ENCODE data around the gene DVL2.

The DVL2 gene

DNA sequence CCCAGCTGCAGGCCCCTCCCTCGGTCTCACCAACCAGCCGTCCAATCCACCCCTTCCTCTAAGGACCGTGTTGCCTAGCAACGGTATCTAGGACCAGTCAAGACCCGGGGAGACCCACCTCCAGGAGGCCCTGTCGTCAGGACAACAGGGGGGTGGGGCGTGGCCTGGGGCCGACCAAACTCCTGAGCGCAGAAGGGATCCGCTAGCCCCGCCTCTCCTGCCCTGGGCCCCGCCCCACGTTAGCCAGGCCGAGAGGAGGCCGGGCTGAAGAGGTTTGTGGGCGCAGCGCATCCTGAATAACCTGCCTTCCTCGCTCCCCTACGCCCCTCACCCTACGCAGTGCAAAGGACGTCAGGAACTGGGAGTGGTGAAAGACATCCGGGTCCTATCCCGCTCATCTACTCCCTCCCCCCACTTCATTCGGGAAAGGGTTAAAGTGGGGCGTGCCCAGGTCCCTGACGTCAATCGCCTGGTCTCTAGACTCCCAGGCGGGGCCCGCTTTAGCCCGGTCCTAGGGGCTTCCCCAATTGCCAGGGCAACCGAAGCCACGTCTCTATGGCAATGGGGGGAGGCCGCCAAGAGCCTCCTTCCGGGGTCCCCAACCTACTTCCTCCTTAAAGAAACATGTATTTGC, 29.4 kb downstream of the DVL2 start (continued):
- no peak for TF ChIP-seq ZNF19 (tag by site-specific recombination; IDR thresholded peaks at IDR 0.05; ENCODE audit: low read depth)
- no peak for TF ChIP-seq ZNF302 (tag by site-specific recombination; IDR thresholded peaks at IDR 0.05; ENCODE audit: low read depth)
- peak; percentile 52; the same call in 1 of the 2 replicates for TF ChIP-seq KLF8 (tag by site-specific recombination; IDR thresholded peaks at IDR 0.05)
- TF ChIP-seq ZSCAN23 (tag by site-specific recombination; IDR thresholded peaks at IDR 0.05) = no peak
- no peak for TF ChIP-seq ZNF394 (tag by site-specific recombination; IDR thresholded peaks at IDR 0.05; ENCODE audit: borderline replicate concordance)
- TF ChIP-seq ZNF530 (tag by site-specific recombination; IDR thresholded peaks at IDR 0.05; ENCODE audit: low read depth) = no peak
- TF ChIP-seq ZNF544 (tag by site-specific recombination; IDR thresholded peaks at IDR 0.05) = no peak
- TF ChIP-seq ZNF510 (tag by site-specific recombination; IDR thresholded peaks at IDR 0.05; ENCODE audit: insufficient replicate concordance) = no peak
- TF ChIP-seq ZNF221 (tag by site-specific recombination; IDR thresholded peaks at IDR 0.05; ENCODE audit: borderline replicate concordance) = no peak
- no peak for TF ChIP-seq ZNF16 (tag by site-specific recombination; IDR thresholded peaks at IDR 0.05; ENCODE audit: low read depth)
- TF ChIP-seq, protein P1, sequence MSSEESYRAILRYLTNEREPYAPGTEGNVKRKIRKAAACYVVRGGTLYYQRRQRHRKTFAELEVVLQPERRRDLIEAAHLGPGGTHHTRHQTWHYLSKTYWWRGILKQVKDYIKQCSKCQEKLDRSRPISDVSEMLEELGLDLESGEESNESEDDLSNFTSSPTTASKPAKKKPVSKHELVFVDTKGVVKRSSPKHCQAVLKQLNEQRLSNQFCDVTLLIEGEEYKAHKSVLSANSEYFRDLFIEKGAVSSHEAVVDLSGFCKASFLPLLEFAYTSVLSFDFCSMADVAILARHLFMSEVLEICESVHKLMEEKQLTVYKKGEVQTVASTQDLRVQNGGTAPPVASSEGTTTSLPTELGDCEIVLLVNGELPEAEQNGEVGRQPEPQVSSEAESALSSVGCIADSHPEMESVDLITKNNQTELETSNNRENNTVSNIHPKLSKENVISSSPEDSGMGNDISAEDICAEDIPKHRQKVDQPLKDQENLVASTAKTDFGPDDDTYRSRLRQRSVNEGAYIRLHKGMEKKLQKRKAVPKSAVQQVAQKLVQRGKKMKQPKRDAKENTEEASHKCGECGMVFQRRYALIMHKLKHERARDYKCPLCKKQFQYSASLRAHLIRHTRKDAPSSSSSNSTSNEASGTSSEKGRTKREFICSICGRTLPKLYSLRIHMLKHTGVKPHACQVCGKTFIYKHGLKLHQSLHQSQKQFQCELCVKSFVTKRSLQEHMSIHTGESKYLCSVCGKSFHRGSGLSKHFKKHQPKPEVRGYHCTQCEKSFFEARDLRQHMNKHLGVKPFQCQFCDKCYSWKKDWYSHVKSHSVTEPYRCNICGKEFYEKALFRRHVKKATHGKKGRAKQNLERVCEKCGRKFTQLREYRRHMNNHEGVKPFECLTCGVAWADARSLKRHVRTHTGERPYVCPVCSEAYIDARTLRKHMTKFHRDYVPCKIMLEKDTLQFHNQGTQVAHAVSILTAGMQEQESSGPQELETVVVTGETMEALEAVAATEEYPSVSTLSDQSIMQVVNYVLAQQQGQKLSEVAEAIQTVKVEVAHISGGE (tag by site-specific recombination; conservative IDR thresholded peaks at IDR 0.05; ENCODE audit: low read depth) = no peak
- TF ChIP-seq BCL11B (tag by site-specific recombination; IDR thresholded peaks at IDR 0.05; ENCODE audit: low read depth) = no peak
- TF ChIP-seq ZNF837 (tag by site-specific recombination; IDR thresholded peaks at IDR 0.05) = no peak
- TF ChIP-seq, protein P2, sequence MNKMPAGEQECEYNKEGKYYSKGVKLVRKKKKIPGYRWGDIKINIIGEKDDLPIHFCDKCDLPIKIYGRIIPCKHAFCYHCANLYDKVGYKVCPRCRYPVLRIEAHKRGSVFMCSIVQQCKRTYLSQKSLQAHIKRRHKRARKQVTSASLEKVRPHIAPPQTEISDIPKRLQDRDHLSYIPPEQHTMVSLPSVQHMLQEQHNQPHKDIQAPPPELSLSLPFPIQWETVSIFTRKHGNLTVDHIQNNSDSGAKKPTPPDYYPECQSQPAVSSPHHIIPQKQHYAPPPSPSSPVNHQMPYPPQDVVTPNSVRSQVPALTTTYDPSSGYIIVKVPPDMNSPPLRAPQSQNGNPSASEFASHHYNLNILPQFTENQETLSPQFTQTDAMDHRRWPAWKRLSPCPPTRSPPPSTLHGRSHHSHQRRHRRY (tag by site-specific recombination; IDR thresholded peaks at IDR 0.05) = no peak
- TF ChIP-seq KLF9 (tag by site-specific recombination; IDR thresholded peaks at IDR 0.05; ENCODE audit: low read depth) = peak; percentile 88
- TF ChIP-seq, protein P3, sequence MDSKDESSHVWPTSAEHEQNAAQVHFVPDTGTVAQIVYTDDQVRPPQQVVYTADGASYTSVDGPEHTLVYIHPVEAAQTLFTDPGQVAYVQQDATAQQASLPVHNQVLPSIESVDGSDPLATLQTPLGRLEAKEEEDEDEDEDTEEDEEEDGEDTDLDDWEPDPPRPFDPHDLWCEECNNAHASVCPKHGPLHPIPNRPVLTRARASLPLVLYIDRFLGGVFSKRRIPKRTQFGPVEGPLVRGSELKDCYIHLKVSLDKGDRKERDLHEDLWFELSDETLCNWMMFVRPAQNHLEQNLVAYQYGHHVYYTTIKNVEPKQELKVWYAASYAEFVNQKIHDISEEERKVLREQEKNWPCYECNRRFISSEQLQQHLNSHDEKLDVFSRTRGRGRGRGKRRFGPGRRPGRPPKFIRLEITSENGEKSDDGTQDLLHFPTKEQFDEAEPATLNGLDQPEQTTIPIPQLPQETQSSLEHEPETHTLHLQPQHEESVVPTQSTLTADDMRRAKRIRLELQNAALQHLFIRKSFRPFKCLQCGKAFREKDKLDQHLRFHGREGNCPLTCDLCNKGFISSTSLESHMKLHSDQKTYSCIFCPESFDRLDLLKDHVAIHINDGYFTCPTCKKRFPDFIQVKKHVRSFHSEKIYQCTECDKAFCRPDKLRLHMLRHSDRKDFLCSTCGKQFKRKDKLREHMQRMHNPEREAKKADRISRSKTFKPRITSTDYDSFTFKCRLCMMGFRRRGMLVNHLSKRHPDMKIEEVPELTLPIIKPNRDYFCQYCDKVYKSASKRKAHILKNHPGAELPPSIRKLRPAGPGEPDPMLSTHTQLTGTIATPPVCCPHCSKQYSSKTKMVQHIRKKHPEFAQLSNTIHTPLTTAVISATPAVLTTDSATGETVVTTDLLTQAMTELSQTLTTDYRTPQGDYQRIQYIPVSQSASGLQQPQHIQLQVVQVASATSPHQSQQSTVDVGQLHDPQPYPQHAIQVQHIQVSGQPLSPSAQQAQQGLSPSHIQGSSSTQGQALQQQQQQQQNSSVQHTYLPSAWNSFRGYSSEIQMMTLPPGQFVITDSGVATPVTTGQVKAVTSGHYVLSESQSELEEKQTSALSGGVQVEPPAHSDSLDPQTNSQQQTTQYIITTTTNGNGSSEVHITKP (tag by site-specific recombination; IDR thresholded peaks at IDR 0.05) = peak; percentile 89
- peak; percentile 68; the same call in 1 of the 2 replicates for TF ChIP-seq ZBTB21 (tag by site-specific recombination; IDR thresholded peaks at IDR 0.05)
- peak; percentile 59; the same call in 1 of the 2 replicates for TF ChIP-seq SP7 (tag by site-specific recombination; IDR thresholded peaks at IDR 0.05)
- TF ChIP-seq FEZF1 (tag by site-specific recombination; IDR thresholded peaks at IDR 0.05) = no peak
- TF ChIP-seq ZBTB8A (tag by site-specific recombination; IDR thresholded peaks at IDR 0.05) = peak; percentile 49
- TF ChIP-seq, protein P4, sequence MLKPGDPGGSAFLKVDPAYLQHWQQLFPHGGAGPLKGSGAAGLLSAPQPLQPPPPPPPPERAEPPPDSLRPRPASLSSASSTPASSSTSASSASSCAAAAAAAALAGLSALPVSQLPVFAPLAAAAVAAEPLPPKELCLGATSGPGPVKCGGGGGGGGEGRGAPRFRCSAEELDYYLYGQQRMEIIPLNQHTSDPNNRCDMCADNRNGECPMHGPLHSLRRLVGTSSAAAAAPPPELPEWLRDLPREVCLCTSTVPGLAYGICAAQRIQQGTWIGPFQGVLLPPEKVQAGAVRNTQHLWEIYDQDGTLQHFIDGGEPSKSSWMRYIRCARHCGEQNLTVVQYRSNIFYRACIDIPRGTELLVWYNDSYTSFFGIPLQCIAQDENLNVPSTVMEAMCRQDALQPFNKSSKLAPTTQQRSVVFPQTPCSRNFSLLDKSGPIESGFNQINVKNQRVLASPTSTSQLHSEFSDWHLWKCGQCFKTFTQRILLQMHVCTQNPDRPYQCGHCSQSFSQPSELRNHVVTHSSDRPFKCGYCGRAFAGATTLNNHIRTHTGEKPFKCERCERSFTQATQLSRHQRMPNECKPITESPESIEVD (tag by site-specific recombination; IDR thresholded peaks at IDR 0.05) = no peak
- TF ChIP-seq, protein P5, sequence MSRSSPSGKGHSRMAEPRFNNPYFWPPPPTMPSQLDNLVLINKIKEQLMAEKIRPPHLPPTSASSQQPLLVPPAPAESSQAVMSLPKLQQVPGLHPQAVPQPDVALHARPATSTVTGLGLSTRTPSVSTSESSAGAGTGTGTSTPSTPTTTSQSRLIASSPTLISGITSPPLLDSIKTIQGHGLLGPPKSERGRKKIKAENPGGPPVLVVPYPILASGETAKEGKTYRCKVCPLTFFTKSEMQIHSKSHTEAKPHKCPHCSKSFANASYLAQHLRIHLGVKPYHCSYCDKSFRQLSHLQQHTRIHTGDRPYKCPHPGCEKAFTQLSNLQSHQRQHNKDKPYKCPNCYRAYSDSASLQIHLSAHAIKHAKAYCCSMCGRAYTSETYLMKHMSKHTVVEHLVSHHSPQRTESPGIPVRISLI (tag by site-specific recombination; IDR thresholded peaks at IDR 0.05) = no peak
- no peak for TF ChIP-seq RBAK (tag by site-specific recombination; IDR thresholded peaks at IDR 0.05)
- no peak for TF ChIP-seq ZBTB7A (tag by site-specific recombination; IDR thresholded peaks at IDR 0.05; ENCODE audit: low read depth)
- TF ChIP-seq ZNF621 (tag by site-specific recombination; IDR thresholded peaks at IDR 0.05) = no peak
- TF ChIP-seq ZNF132 (tag by site-specific recombination; IDR thresholded peaks at IDR 0.05; ENCODE audit: borderline replicate concordance) = no peak
- TF ChIP-seq, protein P6, sequence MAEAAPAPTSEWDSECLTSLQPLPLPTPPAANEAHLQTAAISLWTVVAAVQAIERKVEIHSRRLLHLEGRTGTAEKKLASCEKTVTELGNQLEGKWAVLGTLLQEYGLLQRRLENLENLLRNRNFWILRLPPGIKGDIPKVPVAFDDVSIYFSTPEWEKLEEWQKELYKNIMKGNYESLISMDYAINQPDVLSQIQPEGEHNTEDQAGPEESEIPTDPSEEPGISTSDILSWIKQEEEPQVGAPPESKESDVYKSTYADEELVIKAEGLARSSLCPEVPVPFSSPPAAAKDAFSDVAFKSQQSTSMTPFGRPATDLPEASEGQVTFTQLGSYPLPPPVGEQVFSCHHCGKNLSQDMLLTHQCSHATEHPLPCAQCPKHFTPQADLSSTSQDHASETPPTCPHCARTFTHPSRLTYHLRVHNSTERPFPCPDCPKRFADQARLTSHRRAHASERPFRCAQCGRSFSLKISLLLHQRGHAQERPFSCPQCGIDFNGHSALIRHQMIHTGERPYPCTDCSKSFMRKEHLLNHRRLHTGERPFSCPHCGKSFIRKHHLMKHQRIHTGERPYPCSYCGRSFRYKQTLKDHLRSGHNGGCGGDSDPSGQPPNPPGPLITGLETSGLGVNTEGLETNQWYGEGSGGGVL (tag by site-specific recombination; IDR thresholded peaks at IDR 0.05) = no peak

All from HEK293 (cell line).